SH-SY5Y (cell line): ENCODE results near the gene ITPA.

ENCODE experiments used
- GATA2 ChIP-seq: IDR thresholded peaks from 2 replicates; pipeline ENCODE4 v1.6.1; 2011; ENCODE audit warnings: mild to moderate bottlenecking, low read depth, low read length
- GATA3 ChIP-seq: IDR thresholded peaks from 2 replicates; pipeline ENCODE4 v1.6.1; 2011; ENCODE audit warnings: low read depth, mild to moderate bottlenecking, low read length, moderate library complexity

ITPA gene

DNA sequence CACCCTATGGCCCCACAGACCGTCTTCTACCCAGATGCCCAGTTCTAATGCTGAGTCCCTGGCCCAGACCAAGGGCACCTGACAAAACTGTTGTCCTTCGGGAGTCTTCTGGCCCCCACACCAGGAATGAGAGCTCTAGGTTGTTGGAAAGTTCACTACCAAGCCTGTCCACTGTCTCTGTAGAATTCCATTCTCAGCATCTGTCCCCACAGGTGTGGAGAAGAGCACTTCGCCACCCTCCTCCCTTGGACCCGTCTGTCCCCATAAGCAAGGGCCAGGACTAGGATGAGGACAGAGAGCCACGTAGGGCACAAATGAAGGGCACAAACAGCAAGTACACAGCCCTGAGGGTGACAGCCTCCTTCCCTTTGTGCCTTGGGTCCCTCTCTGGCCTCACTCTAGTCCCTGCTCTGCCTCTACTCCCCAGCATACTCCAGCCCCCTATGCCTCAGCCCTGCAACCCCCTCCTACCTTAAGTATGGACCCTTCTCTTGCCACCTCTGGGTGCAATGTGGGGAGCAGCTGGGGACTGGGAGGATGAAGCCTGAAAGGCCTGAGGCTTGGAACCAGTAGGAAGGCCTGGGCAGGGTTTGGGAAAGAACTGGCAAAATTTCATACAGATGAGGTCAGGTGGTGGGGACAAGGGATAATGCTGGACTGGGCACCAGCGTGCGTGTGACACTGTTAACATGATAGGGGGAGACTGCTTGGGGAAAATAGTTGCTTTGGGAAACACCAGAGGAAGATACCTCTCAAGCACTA lies 40.3 kb upstream of the ITPA start:
- no peak for TF ChIP-seq GATA2
- TF ChIP-seq GATA3 = no peak

- TF ChIP-seq GATA2 (no peak), GATA3 (no peak)
Observed at GRCh38 chr20:3171391-3172125, 37.7 kb upstream of the ITPA start.

DNA sequence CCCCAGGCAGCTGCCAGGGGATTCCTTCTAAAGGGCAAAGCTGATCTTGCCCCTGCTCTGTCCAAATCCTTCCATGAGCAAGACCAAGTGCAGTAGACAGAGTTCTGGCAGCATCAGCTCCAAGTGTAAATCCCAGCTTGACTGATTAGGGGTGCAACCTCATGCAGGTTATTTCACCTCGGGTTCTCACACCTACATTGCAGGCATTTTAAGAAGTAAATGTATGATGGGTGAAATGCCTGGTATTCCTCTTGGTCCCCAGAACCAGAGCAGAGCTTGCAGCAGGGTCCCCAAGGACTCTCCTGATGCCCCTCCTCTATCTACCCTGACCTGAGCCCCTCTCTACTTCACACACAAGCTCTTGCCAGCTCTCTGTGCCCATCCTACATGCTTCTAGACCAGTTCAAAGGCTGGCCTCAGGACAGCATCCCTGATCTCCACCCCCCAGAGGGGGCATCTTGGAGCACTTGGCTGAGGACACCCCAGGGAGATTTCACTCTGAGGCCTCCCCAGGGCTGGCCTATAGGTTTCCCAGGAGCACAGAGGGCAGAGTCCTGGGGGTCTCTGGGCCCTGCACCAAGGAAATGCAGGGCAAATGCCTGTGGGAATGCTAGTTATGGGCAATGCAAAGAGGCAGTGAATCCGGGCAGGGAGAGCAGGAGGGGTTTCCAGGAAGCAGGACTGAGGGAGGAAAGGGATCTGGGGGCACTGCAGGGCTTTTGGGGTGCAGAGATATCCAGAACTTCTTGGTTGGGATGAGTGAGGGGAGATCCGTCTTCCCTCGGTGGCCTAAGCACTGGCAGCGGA lies 37.0 kb upstream of the ITPA start:
- no peak for TF ChIP-seq GATA2
- TF ChIP-seq GATA3 = no peak

DNA sequence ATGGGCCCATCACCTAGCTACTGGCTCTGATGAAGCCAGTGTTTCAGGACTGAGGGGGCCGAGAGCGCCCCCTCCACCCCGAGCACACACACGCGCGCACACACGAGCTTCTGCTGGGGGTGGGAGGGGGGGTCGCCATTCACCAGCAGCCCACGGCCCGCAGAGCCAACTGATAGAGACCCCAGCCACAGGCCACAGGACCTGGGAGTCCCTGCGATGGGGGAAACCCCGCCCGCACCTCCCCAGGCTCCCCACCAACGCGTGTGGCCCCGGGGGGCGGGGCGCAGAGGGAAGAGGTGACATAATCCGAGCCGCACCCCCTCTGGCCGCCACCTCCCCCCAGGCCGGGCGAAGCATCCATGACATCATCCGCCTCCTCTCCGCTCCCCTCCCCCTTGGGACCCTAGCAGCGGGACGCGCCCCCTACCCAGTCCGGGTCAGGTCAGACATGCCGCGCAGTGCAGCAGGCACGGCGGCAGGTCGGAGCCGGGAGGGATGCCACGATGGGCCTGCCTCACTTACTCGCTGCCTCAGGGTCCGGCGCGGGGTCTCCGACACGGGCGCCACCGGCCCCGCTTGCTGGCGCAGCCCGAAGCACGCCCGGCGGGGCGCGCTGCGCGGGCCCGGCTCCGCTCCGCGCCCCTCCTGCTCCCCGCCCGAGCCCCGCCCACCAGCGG lies 36.2 kb upstream of the ITPA start, which contains the start of gene LZTS3:
Gene LZTS3, minus strand, starts transcription at position 617 of the 677 bp plus-strand sequence. CDS start 6,386 bp downstream, outside the sequence.
- TF ChIP-seq GATA2 (no peak), GATA3 (no peak)

DNA sequence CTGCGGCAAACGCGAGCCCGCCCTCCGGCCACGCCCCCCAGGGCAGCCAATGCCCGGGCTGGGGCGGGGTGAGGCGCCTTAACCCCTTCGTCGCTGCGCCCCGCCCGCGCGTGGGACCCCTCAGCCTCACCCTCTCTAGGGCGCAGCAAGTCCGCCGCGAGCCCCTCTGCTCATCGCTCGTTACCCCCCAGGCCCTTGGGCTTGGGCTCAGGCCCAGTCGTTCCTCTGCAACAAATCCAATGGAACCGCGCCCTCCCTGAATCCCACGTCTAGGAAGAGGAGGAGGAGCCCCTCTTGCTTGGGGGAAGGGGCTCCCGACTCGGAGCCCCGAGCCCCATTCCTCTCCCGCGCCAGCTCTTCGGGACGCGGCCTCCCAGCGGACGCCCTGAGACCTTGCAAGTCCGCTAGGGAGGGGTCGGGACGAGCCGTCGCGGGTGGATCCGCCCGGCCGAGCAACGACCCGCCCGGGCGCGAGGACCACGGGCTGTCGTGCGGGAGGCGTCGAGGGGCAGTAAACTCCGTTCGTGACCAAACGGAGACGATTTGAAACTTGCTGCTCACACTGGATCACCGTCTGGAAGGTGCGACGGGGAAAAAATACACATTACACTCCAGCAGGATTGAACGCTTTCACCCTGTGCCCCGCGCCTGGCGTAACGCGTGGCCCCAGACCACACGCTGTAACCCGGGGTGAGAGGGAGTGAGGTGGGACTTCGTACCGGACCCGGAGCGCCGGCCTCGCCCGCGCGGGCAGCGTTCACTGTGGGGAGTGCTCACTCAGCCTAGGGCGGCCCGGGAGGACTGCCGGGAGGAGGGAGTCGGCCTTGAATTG lies 35.5 kb upstream of the ITPA start:
- TF ChIP-seq GATA3 (no peak), GATA2 (no peak)

DNA sequence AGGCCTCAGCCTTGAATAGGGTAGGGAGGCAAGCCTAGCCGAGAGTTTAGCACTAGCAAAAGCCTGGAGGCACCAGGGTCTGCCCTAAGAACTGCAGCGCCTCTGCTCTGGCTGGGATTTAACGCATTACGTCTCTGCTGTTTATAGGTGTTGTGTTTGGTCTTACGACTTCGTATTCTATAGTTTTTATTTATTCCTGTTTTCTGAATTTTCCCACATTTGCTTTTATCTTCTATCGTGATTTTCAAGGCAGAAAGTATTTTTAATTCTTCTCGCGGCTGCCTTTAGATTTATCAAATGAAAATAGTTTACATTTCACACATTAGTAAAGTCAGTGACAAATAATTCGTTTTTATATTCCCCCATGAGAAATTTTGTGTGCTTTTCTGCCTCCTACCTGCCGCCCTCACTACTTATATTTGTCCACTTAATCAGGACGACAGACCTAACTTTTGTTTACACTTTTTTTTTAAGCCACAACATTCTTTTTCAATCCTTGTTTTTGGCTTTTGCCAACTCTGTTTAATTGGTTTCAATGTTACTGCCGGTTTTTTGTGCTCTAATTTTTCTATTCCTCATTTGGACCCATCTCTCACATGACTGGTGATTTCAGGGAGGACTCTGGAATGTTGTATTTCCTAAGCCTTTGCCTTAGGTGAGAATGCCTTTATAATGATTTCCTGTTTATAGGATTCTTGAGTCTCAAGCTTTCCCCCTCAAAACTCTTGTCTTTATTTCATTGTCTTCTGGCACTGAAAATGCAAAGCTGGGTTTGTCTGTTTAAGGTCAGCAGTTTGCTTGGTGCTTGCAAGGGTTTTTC lies 34.6 kb upstream of the ITPA start:
- no peak for TF ChIP-seq GATA2
- no peak for TF ChIP-seq GATA3

- no peak for TF ChIP-seq GATA3
- no peak for TF ChIP-seq GATA2
Observed at GRCh38 chr20:3175270-3175669, 34.0 kb upstream of the ITPA start.

DNA sequence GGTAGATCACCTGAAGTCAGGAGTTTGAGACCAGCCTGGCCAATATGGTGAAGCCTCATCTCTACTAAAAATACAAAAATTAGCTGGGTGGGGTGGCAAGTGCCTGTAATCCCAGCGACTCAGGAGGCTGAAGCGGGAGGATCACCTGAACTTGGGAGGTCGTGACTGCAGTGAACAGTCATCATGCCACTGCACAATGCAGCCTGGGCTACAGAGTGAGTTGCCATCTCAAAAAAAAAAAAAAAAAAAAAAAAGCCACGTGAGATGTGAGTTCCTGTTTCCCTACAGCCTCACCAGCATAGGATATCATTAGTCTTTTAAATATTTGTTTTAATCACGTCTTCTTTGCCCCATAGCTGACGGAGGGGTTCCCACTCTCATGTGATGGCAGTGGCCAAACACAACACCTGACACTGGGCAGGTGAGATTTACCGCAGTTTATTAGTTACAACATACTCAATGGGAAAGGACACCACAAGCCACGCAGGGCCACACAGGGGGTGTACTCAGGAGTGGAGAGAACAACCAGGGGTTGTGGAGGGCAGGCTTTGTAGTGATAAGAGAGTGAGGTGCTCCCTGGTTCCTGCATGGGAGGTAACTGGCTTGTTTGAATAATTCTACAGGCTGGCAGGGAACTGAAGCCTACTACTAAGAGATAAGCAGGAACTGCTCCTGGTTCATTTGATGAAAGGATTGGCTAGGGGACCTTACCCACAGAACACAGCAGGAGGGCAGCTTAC lies 31.4 kb upstream of the ITPA start:
- no peak for TF ChIP-seq GATA2
- TF ChIP-seq GATA3 = no peak

DNA sequence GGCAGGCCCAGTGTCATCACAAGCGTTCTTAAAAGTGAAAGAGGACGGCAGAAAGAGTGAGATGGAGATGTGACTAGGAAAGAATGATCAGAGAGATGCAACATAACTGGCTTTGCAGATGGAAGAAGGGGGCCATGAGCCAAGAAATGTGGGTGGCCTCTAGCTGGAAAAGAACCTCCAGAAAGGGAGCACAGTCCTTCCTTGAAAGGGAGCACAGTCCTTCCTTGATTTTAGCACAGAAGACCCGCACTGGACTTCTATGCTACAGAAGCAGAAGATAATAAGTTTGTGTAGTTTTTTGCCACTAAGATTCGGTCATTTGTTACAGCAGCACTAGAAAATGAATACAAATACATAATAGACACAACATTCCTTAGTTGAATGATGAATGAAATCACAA lies 29.0 kb upstream of the ITPA start:
- TF ChIP-seq GATA2 = no peak
- TF ChIP-seq GATA3 = no peak

DNA sequence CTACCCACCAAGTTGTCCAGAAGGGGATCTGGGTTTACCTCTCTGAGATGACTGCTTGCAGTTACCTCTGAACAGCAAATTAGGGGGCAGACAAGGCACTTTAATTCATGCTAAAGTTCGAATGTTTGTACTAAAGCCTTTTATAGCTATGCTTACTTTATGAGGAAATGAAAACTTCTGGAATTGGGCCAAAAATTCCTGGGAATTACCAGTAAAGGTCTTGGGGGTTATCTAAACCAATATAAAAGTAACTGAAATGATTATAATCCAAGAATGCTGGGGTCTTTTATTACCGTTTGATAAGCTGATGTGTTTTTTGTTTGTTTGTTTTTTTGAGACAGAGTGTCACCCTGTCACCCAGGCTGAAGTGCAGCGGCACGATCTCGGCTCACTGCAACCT lies 28.0 kb upstream of the ITPA start:
- no peak for TF ChIP-seq GATA2
- no peak for TF ChIP-seq GATA3

DNA sequence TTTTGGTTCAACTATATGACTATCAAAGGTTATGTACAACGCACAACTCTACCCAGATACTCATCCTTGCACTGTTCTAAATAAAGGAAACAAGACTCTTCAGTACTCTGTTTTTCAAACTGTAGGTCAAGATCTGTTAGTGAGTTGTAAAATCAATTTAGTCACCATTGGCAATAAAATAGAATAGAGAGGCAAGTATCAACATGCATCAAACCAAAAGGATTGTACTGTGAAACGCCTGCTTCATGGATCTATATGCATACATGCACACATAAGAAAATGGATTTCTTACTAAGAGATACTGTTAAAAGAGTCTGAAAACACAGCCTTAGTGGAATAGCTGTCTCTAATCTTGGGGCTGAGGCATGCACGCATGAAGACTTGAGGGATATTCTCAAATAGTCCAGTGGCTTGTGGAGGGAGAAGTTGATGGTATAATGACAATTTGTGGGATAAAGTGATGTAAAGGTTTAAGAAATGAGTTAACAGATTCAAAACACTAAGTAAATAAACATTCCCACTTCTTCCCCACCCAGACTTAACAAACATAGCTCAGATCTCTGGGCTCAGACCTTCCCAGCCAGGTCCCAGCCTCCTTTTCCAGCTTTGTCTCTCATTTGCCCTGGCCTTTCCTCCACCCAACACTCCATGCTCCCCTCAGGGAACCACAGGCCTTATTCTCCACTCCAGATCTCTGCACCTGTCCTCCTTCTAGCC lies 25.2 kb upstream of the ITPA start:
- TF ChIP-seq GATA2 (no peak), GATA3 (no peak)
